SJSA1 (cell line): ENCODE results near the gene CSTF2T. TPM values are rescaled to one million over a fixed set of nuclear protein-coding genes. Genes with fewer than 3 reads are reported as not detected.
"Not testable (repeated sequence)": the region's sequence is repeated elsewhere in the genome, so short reads cannot be mapped to it uniquely, and the experiment has no call there.

Experiments used
- DNase-seq, 2 experiments: peaks; one replicate each; pipeline ENCODE4 v3.0.0-alpha.2; 2015 to 2020; ENCODE audit warnings: low spot score in 2 of 2, low read depth in 1 of 2
- H3K27ac ChIP-seq: fragments of 250-450 bp; sonication (Bioruptor Pico); 2 replicates; pipeline ENCODE4 v1.5.1; 2020; ENCODE audit warnings: mild to moderate bottlenecking, moderate library complexity
- H3K27me3 ChIP-seq: fragments of 250-450 bp; sonication (Bioruptor Pico); replicated peaks from 2 replicates; pipeline ENCODE4 v1.5.1; 2020; ENCODE audit warnings: mild to moderate bottlenecking, moderate library complexity
- H3K36me3 ChIP-seq: fragments of 250-450 bp; sonication (Bioruptor Pico); 2 replicates; pipeline ENCODE4 v1.5.1; 2020; ENCODE audit warnings: mild to moderate bottlenecking
- H3K4me1 ChIP-seq: fragments of 250-450 bp; sonication (Bioruptor Pico); replicated peaks from 2 replicates; pipeline ENCODE4 v1.6.1; 2021; ENCODE audit warnings: mild to moderate bottlenecking
- H3K4me3 ChIP-seq: fragments of 250-450 bp; sonication (Bioruptor Pico); 2 replicates; pipeline ENCODE4 v1.5.1; 2020; ENCODE audit warnings: mild to moderate bottlenecking
- H3K9me3 ChIP-seq: fragments of 250-450 bp; sonication (Bioruptor Pico); replicated peaks from 2 replicates; pipeline ENCODE4 v1.5.1; 2020; ENCODE audit warnings: mild to moderate bottlenecking
- total RNA-seq: library from RNA; depleted of rRNA; stranded (reverse); fragments of >200 nt; shearing (Covaris generic); gene quantifications from 2 replicates; pipeline ENCODE4 v1.2.3, GENCODE V29; 2014

CSTF2T gene
- total RNA-seq, 1 experiment from 2014 or later: 32.7 TPM

DNA sequence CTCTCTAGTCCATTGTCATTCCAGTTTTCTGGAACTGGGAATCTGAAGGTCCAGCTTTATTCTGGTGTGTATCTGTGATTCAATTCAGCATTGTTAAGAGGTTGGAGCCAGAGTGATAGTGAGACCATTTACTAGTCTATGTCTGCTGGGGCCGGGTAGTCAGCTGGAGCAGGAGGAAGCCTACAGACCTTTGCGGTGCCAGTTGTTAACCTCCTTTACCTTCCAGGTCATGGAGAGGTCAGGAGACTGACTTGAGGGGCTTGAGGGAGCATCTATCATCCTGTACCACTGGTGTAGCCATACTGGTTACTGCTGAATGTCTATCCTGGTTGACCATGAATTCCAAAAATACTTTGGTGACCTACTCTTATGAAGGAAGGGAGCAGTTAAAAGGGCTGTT lies 9.2 kb upstream of the CSTF2T start:
- no peak for DNase-seq
- H3K4me1 ChIP-seq: no peaks in the 10 kb centered on the region
- H3K9me3 ChIP-seq: no peaks in the 10 kb centered on the region
- H3K27me3 ChIP-seq: 0 out of 2 replicates have a peak, but pooled peaks cover 3% of the 10 kb centered on the region
- H3K27ac ChIP-seq: no peak overlapping the region
- H3K36me3 ChIP-seq: no peaks in the 10 kb centered on the region
- no peak overlapping the region for H3K4me3 ChIP-seq

DNA sequence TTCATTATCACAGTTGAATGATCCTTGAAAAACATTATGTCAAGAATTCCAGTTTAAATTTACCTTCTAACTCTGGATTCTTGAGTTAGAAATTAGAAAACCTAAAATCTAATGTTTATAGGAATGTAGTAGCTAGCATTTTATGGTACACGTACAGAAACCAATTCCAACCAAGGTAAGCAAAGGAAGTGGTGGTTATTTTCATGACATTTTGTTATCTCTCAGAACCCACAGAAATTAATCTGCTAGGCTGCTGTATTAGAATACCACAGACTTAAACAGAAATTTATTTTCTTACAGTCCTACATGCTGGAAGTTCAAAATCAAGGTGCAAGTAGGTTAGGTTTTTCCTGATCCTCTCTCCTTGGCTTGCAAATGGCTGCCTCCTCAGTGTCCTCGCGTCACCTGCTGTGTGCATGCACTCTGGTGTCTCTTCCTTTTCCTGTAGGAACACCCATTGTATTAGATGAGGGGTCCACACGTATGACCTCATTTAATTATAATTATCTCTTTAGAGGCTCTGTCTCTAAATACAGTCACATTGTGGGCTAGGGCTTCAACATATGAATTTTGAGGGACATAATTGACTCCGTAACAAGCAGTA lies 8.5 kb upstream of the CSTF2T start:
- Histone ChIP-seq H3K4me3 (no peak overlapping the region), H3K4me1 (no peaks in the 10 kb centered on the region), H3K36me3 (no peaks in the 10 kb centered on the region), H3K27me3 (0 out of 2 replicates have a peak, but pooled peaks cover 3% of the 10 kb centered on the region), H3K9me3 (no peaks in the 10 kb centered on the region), H3K27ac (no peak overlapping the region)
- DNase-seq: no peak

DNA sequence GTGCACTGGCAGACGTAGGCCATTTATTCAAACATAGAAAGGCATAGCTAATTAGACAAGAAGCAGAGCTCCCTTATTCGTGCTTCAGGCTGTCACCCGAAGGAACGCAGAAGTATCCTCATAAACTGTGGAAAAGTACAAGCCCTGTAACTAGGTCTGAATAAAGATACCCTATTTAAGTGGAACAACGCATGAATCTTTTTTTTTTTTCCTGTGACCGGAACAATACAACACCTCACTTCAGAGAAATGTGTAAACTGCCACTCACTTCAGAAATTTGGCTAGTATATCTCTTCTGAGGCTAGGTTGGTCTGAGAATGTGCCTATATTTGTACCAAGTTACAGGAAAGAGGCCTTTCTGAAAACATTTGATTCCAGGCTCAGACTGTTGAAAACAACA lies 8.0 kb upstream of the CSTF2T start:
- Histone ChIP-seq H3K27ac (no peak overlapping the region), H3K9me3 (no peaks in the 10 kb centered on the region), H3K36me3 (no peaks in the 10 kb centered on the region), H3K4me1 (no peaks in the 10 kb centered on the region), H3K4me3 (no peak overlapping the region), H3K27me3 (0 out of 2 replicates have a peak, but pooled peaks cover 3% of the 10 kb centered on the region)
- no peak for DNase-seq

DNA sequence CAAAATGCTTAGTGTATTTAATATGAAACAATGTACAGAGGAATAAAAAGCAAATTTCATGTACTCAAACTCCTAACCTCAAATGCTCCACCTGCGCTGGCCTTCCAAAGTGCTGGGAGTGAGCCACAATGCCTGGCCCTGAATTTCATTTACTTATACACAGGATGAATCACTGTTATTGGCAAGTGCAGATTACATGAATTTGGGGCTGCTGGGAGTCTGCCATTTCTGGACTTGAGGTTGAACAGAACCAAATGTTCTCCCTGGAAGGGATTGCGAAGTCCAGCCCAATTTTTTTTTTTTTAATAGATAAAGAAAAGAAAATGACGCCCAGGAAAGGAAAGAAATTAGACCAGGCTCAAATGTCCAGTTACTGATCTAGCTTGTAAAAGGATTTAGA lies 6.8 kb upstream of the CSTF2T start:
- DNase-seq: no peak
- H3K4me1 ChIP-seq: no peaks in the 10 kb centered on the region
- H3K27me3 ChIP-seq: 0 out of 2 replicates have a peak, but pooled peaks cover 3% of the 10 kb centered on the region
- no peaks in the 10 kb centered on the region for H3K9me3 ChIP-seq
- no peaks in the 10 kb centered on the region for H3K36me3 ChIP-seq
- no peak overlapping the region for H3K27ac ChIP-seq
- H3K4me3 ChIP-seq: no peak overlapping the region

DNA sequence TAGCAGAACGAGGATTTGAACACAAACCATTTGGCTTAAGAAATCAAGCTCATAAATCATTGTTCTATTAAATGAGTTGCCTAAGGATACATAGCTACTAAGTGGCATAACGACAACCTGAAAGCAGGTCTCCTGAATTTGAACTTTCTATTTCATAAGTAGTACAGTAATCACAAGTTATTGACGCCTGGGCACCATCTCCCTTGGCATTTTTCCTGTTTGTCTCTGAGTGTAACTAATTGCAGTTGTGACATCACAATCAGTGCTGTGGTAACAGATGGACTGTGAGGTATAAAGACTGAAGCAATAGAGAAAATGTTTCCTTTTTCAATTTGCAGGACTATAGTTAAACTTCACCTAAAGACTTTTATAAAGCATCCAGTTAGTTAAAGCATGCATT lies 6.4 kb upstream of the CSTF2T start:
- DNase-seq: no peak
- H3K36me3 ChIP-seq: no peaks in the 10 kb centered on the region
- no peak overlapping the region for H3K4me3 ChIP-seq
- H3K27ac ChIP-seq: no peak overlapping the region
- H3K9me3 ChIP-seq: no peaks in the 10 kb centered on the region
- H3K27me3 ChIP-seq: 0 out of 2 replicates have a peak, but pooled peaks cover 3% of the 10 kb centered on the region
- no peaks in the 10 kb centered on the region for H3K4me1 ChIP-seq

DNA sequence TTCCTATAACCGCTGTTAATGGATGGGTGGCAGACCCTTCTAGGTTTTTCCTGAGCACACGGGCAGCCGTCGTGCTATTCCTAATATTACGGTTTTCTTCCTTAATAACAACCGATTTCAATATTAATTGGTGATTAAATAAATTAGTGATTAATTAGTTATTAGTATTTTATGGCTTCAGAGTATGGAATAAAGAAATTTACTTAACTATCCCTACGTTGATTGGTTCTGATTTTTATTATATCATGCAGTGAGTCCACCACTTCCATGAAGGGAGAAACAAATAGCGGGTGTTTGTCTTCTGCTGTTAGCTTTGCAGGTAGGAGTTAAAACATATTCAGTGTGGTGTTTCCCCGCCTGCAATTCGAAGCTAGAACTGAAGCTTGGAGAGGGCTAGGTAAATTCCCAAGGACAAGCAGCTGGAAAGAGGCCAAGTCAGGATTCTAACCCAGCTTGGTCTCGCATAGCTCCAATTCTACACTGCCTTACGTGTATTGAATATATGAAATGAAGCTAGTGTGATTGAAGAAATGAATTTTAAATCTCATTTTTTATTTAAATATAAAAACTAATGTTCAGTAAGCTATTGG lies 928 bp upstream of the CSTF2T start:
- Histone ChIP-seq H3K27ac (peak overlapping the region; percentile 99), H3K4me1 (peaks cover 16% of the 10 kb centered on the region), H3K36me3 (peaks cover 36% of the 10 kb centered on the region), H3K27me3 (no peaks in the 10 kb centered on the region), H3K4me3 (peak overlapping the region; percentile 70), H3K9me3 (no peaks in the 10 kb centered on the region)
- DNase-seq: no peak

DNA sequence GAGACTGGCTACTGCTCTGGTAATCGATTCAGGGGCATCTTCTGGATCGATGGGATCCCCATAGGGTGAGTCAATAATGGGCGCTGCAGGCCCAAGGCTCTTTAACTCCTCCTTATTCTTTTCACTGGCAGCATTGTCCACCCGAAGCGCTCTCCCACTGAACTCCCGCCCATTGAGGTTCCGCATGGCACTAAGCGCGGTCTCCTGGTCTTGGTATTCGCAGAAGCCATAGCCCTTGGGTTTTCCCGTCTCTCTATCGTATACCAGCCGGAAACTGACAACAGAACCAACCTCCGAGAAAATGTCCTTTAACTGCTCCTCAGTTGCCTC lies 285 bp downstream of the CSTF2T start:
- Histone ChIP-seq H3K4me1 (peaks cover 16% of the 10 kb centered on the region), H3K9me3 (no peaks in the 10 kb centered on the region), H3K27ac (peak overlapping the region; percentile 99), H3K27me3 (no peaks in the 10 kb centered on the region), H3K4me3 (peak overlapping the region; percentile 70), H3K36me3 (peaks cover 41% of the 10 kb centered on the region)
- DNase-seq: no peak

DNA sequence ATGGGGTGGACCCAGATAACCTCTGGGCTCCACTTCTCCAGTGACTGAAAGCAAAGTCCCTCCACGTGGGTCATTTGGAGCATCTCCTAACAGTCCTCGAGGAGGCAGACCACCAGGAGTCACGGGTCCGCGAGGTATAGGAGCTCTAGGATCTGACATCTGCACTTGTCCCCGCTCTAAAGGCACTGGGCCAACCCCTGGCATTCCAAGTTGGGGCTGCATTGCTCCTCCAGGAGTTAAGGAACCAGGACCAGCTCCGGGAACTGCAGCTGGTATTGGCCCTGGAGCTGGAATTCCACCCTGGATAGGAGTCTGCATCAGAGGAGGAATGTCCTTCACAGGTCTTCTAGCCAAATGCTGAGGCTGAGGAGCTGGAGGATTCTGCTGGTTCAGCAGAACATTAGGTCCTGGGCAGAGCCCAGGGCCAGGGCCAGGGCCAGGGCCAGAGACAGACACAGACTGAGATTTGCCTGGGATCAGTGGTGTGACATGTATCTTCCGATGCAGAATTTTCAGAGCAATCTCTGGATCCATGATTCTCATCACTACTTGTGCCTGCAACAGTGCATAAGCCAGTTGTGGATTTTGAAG lies 827 bp downstream of the CSTF2T start:
- peaks cover 41% of the 10 kb centered on the region for H3K36me3 ChIP-seq
- H3K27ac ChIP-seq: peak overlapping the region; percentile 99
- H3K4me3 ChIP-seq: peak overlapping the region; percentile 70
- no peak for DNase-seq
- no peaks in the 10 kb centered on the region for H3K27me3 ChIP-seq
- no peaks in the 10 kb centered on the region for H3K9me3 ChIP-seq
- H3K4me1 ChIP-seq: peaks cover 16% of the 10 kb centered on the region

DNA sequence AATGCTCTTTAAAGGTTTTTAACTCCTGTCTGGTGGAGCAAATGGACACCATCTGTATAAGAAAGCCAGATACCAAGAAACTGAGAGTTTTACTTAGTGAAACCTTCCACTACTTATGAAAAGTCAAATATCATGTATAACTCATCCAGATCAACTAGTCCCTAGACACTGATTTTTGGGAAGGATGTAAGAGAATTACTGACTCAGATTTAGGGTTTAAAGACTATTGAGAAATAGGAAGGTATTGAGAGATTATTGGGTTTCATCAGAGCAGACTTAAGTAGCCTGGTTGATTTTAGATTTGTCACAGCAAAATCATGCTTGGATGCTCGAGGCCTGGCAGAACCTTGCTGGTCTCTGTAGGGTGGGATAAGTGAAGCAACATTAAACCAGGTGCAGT lies 3.1 kb downstream of the CSTF2T start:
- no peak overlapping the region for H3K4me3 ChIP-seq
- H3K27ac ChIP-seq: no peak overlapping the region
- DNase-seq: no peak
- no peaks in the 10 kb centered on the region for H3K27me3 ChIP-seq
- H3K36me3 ChIP-seq: peaks cover 41% of the 10 kb centered on the region
- H3K9me3 ChIP-seq: no peaks in the 10 kb centered on the region
- peaks cover 16% of the 10 kb centered on the region for H3K4me1 ChIP-seq

DNA sequence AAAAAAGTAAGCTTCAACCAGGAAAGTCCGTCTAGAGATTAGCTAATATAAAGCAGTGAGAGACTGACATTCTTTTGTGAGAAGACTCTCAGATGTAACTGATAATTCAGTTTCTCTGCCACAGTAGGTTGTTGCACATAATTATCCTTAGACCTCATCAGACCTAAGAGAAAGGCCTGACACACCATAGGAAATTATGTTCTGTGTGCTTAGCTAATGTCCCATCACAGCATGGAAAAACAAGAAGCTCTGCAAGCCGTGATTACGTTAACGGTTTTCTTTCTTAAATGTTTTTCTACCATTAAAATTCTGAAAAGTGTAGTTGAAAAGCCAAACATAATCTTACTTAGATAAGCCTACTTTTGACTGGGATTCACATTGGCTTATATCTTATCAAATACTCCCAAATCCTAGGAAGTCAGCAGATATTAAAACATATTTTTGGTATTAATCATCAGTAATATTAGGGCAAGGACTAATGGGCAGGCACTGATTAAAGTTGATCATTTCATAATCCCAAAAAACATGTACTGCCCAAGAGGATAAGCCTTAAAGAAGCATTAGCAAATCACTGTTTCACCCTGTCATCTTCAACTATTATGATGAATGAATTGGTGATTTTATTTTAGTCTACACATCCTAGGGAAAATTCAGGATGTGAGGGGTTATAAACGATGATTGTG lies 5.2 kb downstream of the CSTF2T start:
- peaks cover 39% of the 10 kb centered on the region for H3K36me3 ChIP-seq
- H3K9me3 ChIP-seq: no peaks in the 10 kb centered on the region
- no peak overlapping the region for H3K4me3 ChIP-seq
- no peak overlapping the region for H3K27ac ChIP-seq
- DNase-seq: no peak
- H3K4me1 ChIP-seq: peaks cover 10% of the 10 kb centered on the region
- H3K27me3 ChIP-seq: no peaks in the 10 kb centered on the region

DNA sequence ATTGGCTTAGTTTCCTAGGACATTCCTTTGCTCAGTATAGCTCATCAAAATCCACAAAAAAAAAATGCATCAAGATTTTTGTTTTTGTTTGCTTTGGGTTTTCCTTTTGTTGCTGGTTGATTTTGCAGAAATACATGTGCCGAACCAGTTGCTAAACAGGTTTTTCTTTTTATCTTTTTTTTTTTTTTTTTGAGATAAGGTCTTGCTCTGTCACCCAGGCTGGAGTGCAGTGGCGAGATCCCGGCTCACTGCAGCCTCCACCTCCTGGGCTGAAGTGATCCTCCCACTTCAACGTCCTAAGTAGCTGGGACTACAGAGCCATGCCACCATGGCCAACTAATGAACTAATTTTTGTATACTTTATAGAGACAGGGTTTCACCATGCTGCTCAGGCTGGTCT lies 8.3 kb downstream of the CSTF2T start:
- Histone ChIP-seq H3K4me3 (no peak overlapping the region), H3K9me3 (no peaks in the 10 kb centered on the region), H3K4me1 (no peaks in the 10 kb centered on the region), H3K27me3 (no peaks in the 10 kb centered on the region), H3K27ac (no peak overlapping the region), H3K36me3 (peaks cover 11% of the 10 kb centered on the region)
- no peak for DNase-seq

DNA sequence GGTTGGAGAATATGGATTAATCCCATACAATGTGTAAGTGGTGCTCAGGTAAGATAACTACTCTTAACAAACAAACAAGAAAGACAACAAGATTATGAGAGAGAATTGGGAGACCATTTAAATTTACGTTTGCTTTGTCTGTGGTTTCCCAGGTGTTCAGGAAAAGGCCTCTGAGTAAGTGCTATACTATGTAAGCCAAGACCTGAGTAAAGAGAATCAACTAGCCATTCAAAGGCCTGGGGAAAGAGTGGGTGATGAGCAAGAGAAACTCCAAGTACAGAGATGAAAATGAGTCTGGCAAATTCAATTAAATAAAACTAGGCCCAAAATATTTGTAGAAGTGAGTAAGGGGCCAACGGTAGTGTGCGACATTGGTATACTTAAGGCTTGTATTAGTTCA lies 9.9 kb downstream of the CSTF2T start:
- no peak overlapping the region for H3K4me3 ChIP-seq
- no peaks in the 10 kb centered on the region for H3K4me1 ChIP-seq
- H3K27me3 ChIP-seq: no peaks in the 10 kb centered on the region
- DNase-seq: no peak
- no peaks in the 10 kb centered on the region for H3K36me3 ChIP-seq
- no peaks in the 10 kb centered on the region for H3K9me3 ChIP-seq
- no peak overlapping the region for H3K27ac ChIP-seq

DNA sequence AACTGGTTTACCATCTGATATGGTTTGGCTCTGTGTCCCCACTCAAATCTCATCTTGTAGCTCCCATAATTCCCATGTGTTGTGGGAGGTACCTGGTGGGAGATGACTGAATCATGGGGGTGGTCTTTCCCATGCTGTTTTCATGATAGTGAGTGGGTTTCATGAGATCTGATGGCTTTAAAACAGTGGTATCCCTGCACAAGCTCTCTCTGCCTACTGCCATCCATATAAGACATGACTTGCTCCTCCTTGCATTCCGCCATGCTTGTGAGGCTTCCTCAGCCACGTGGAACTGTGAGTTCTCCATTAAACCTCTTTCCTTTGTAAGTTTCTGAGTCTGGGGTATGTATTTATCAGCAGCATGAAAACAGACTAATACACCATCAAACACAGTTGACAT lies 10.6 kb downstream of the CSTF2T start:
- H3K27ac ChIP-seq, DNase-seq, H3K4me3 ChIP-seq, H3K9me3 ChIP-seq, H3K27me3 ChIP-seq, H3K4me1 ChIP-seq, H3K36me3 ChIP-seq: not testable (repeated sequence)

DNA sequence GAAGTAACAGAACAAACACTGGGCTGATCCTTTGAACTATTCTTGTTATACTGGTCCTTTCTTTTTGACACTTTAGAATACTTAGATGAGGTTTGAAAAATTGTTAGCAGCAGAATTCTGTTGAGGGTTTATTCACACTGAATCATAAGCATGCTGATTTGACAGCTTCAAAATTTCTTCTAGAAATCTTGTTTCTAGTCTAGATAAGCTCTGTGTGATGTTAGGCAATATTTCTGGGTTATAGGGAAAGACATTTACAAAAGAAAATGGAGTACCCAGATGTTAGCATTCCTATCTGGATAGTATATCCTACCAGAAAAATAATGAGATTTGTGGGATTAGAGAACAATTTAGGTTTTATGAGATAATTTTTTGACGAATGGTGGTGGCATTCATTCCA lies 12.1 kb downstream of the CSTF2T start:
- H3K4me3 ChIP-seq: no peak overlapping the region
- no peaks in the 10 kb centered on the region for H3K27me3 ChIP-seq
- no peaks in the 10 kb centered on the region for H3K4me1 ChIP-seq
- no peak for DNase-seq
- no peak overlapping the region for H3K27ac ChIP-seq
- no peaks in the 10 kb centered on the region for H3K36me3 ChIP-seq
- no peaks in the 10 kb centered on the region for H3K9me3 ChIP-seq
